Measurements from ENCODE around the gene INHBC.
A peak's percentile ranks its signal among the peaks of the same experiment; 100 is the strongest.
"Not testable (repeated sequence)": the region's sequence is repeated elsewhere in the genome, so short reads cannot be mapped to it uniquely, and the experiment has no call there.

INHBC gene

DNA sequence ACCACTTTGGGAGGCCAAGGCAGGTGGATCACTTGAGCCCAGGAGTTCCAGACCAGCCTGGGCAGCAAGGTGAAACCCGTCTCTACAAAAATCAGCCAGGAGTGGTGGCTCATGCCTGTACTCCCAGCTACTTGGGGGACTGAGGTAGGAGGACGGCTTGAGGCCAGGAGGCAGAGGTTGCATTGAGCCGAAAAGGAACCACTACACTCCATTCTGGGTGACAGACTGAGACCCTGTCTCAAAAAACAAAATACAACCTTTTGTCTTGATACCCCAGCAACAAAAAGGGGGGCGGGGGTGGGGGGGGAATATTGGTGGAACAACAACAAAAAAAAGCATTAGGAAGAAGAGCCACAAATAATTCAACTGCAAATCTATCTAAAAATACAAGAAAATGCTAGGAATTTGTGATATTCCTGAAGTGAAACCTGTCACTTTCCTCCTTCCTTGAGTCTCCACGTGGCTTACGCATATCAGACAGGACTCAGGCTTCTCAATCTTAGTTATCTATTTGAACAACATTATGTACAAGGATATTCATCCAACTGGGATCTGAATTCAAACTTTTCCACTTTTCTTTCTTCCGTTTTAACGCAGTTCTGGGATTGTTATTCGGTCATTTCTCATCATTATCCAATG is 5.0 kb upstream of the INHBC start:
- no peak for DNase-seq

DNA sequence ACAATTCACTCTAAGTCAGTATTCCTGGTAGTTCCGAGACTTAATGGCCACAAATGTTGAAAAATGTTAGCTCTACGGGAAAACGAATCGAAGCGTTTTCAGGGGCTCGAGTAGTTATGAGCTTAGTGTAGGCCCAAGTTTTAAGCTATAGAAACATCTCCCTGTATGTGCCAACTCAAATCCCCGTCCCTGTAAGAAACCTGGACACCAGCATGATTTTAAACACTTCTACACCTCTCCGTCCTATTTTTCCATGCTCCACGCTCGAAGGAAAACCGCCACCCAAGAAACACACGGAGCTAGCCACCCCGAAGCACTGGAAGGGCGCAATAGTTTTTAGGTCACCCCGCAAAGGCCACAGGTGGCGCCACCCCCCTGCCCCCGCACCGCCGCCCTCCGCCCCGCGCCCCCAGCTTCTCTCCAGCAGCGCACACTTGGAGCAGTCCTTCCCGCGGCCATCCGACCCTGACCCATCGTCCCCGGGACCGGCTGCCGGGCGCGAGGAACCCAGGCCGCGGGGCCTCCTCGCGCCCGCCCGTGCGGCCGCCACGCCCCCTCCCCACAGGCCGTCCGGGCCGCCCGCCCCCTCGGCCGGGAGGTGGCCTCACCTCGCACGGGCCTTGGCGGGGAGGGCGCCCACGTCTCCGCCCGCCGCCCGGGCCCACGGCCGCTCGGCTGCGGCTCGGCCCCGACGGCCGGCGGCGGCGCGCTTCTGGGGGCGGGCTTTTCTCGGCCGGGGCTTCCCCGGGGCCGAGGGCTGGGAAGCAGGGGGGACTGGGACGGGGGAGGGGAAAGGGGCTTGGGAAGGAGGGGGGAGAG is 4.3 kb upstream of the INHBC start:
- DNase-seq: peak; percentile 19

DNA sequence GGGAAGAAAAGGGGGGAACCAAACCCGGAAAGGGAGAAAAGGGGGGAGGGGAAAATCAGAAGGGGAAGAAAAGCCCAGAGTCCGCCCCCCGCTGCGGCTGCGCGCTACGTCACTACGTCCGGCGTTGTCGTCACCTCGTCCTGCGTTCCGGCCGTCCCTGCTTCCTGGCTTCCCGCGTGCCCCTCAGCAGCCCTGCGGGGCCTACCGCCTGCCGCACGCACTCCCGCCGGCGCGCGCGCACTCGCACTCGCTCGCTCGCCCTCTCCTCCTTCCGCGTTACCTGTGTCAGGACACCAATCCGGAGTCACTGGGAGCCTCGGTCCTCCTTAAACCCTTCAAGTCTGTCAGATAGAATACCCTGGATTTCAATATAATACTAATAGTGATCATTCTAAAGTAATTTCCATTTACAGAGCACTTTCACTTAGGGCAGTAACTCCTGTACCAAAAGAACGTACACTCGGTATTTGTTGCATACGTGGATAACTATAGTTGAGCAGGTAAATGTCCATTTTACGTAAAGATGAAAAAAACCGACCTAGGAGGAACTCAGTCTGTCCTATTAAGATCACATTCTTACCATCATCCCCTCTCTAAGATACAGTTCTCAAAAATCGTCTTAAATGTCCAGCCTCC is 3.5 kb upstream of the INHBC start, which contains the start of gene R3HDM2:
Gene R3HDM2, minus strand, starts transcription at position 113 of the 636 bp plus-strand sequence. CDS start 120,615 bp downstream, outside the sequence.
- peak; percentile 81 for DNase-seq

DNA sequence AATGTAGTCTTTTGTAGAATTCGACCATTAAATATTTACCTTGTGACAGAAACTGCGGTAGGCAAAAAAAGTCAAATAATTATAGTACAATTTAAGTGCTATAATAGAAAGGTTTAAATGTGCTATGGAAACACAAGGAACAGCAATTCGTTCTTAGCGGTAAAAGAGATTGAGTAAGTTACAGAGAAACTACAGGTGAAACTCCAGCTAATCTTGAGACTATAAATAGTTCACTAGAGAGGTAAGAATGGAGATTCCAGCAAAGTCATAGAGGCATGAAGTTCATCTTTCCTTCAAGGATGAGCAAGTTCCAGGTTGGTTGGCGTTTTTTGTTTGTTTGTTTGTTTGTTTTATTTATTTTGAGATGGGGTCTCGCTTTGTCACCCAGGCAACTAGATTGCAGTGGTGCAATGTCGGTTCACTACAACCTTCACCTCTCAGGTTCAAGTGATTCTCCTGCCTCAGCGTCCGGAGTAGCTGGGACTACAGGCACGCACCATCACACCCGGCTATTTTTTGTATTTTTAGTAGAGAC is 2.9 kb upstream of the INHBC start:
- DNase-seq: no peak

DNA sequence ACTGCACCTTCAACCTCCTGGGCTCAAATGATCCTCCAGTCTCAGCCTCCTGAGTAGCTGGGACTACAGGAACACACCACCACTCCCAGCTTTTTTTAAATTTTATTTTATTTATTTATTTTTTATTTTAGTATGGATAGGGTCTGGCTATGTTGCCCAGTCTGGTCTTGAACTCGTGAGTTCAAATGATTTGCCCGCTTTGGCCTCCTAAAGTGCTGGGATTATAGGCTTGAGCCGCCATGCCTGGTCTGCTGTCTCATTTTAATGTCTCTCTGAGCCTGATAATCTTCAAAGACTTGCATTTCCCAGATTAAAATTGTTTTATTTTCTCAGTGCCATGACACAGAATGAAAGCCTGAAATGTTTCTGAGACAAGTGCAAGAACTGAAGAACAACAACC is 1.2 kb upstream of the INHBC start:
- DNase-seq: no peak

DNA sequence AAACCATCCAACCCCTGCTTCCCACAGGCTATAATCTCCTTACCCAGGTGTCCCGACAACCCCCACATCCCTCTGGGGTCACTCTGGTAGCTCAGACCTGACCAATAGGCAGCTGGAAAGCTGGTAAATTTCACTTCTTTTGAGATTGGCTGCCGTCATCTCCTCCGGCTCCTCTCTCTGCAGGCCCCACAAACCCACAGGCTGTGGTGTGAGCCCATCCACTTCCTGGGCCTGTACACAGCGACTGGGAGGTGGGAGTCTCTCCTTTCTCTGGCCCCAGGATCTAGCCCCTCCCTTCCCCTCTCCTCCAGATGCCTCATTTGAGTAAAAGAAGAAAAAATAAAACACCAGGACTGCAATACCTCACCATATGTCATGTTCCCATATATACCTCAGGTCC is 709 bp downstream of the INHBC start:
- no peak for DNase-seq

- DNase-seq: no peak
Measured at GRCh38 chr12:57438400-57438799, 3.8 kb downstream of the INHBC start.

GRCh38 chr12:57439762-57440266 is 5.2 kb downstream of the INHBC start:
- no peak for DNase-seq

- not testable (repeated sequence) for DNase-seq
Measured at GRCh38 chr12:57441393-57441792, 6.8 kb downstream of the INHBC start.

GRCh38 chr12:57441846-57442427 is 7.4 kb downstream of the INHBC start:
- no peak for DNase-seq

DNA sequence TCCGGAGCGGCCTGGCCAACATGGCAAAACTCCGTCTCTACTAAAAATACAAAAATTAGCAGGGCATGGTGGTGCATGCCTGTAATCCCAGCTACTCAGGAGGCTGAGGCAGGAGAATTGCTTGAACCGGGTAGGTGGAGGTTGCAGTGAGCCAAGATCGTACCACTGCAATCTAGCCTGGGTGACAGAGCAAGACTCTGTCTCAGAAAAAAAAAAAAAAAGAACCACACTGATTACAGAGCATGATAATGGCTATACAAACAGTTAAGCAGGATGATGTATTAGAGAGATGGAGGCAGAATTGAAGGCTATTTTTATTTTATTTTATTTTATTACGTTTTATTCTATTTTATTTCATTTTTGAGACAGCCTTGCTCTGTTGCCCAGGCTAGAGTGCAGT is 9.8 kb downstream of the INHBC start:
- DNase-seq: not testable (repeated sequence)

GRCh38 chr12:57444744-57445143 is 10.2 kb downstream of the INHBC start:
- no peak for DNase-seq

DNA sequence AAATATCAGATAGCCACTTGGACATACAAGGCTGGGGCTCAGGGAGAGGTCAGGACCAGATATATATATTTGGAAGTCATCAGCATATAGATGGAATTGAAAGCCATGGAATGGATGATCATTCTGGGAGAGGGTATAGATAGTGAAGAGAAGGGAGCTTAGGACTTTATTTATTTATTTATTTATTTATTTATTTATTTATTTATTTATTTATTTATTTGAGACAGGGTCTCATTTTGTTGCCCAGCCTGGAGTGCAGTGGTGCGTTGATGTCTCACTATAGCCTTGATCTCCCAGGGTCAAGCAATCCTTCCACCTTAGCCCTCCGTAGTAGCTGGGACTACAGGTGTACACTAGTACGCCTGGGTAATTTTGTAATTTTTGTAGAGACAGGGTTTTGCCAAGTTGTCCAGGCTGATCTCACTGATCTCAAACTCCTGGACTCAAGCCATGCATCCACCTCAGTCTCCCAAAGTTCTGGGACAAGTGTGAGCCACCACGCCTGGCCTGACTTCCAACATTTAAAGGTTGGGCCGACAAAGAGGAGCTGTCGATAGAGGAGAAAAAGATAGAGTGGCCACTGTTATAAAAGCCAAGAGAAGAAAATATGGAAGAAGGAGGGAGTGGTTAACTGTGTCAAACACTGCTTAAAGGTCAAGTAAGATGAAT is 11.8 kb downstream of the INHBC start:
- DNase-seq: no peak

DNA sequence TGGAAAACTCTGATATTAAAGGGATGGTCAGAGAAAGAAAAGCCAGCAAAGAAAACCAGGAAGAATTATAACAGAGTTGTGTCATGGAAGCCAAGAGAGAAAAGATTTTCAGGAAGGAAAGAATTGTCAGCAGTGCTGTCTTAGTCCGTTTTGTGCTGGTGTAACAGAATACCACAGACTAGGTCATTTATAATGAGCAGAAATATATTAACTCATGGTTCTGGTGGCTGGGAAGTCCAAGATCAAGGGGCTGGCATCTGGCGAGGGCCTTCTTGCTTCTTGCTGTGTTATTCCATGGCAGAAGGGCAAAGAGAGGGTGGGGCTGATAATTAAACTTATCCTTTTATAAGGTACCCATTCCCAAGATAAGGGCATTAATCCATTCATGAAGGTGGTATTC is 14.1 kb downstream of the INHBC start:
- no peak for DNase-seq

DNA sequence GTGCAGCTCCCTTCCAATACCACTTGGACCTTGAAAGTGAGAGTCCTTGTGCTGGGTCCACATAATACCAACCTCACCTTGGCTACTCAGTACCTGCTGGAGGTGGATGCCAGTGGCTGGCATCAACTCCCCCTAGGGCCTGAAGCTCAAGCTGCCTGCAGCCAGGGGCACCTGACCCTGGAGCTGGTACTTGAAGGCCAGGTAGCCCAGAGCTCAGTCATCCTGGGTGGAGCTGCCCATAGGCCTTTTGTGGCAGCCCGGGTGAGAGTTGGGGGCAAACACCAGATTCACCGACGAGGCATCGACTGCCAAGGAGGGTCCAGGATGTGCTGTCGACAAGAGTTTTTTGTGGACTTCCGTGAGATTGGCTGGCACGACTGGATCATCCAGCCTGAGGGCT is 14.8 kb downstream of the INHBC start:
- DNase-seq: no peak

DNA sequence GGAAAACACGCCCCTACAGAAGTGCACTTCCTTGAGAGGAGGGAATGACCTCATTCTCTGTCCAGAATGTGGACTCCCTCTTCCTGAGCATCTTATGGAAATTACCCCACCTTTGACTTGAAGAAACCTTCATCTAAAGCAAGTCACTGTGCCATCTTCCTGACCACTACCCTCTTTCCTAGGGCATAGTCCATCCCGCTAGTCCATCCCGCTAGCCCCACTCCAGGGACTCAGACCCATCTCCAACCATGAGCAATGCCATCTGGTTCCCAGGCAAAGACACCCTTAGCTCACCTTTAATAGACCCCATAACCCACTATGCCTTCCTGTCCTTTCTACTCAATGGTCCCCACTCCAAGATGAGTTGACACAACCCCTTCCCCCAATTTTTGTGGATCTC is 15.5 kb downstream of the INHBC start:
- no peak for DNase-seq

DNA sequence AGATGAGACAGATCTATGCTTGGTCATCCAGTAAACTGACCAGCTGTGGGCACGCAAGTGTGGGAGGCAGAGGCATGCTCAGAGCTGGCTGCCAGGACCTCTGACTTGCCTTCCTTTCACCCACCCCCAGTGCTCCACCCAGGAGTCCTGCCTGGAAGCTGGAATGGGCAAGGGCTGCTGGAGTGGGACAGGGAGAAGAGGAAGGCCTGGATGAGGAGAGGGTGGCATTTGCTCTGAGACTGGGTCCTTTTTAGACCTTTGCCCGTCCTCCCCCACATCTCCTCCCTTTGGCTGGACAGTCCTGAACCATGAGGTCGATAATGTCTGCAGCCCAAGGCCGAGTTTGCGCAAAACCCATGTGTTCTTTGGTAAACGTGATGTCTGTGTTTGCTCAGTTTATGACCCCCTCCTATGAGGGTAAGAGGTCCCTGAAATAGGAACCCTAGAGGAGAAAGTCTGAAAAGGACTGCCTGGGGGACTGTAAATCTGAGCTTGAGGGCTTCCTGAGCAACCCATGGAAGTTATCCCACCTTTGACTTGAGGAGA is 16.7 kb downstream of the INHBC start:
- no peak for DNase-seq

- no peak for DNase-seq
Measured at GRCh38 chr12:57452181-57452936, 17.8 kb downstream of the INHBC start.

GRCh38 chr12:57452937-57453509 is 18.4 kb downstream of the INHBC start:
- DNase-seq: peak; percentile 65

- DNase-seq: no peak
Measured at GRCh38 chr12:57454213-57454565, 19.6 kb downstream of the INHBC start.

Measured in NCI-H1694 (cell line).